BJ (cell line): ENCODE measurements around the gene GALNT13. TPM values are rescaled to one million over a fixed set of nuclear protein-coding genes. Genes with fewer than 3 reads are reported as not detected.
A peak's percentile ranks its signal among the peaks of the same experiment; 100 is the strongest.

Source experiments
- CTCF ChIA-PET: fragments of 350-600 bp; formaldehyde crosslinking; extraction: SDS; loops from one replicate; lab custom pipeline; 2021; ENCODE audit warnings: antibody characterized with exemption, inconsistent platforms; lab: Yijun Ruan, JAX
- POLR2A ChIA-PET: fragments of 300-600 bp; sonication (Branson Sonifier 250); formaldehyde crosslinking; extraction: SDS; loops from one replicate; lab custom pipeline; 2021; ENCODE audit warnings: antibody characterized with exemption; lab: Charles Lee
- DNase-seq: peaks from one replicate; pipeline ENCODE4 v3.0.0-alpha.2; 2011; ENCODE audit warnings: low read depth
- H3K27me3 ChIP-seq: 2 replicates; pipeline ENCODE4 v1.6.0; 2011; ENCODE audit warnings: low read length; ENCODE audit not compliant: control insufficient read depth, insufficient read depth
- H3K36me3 ChIP-seq: 2 replicates; pipeline ENCODE4 v1.5.1; 2011; ENCODE audit warnings: low read length; ENCODE audit not compliant: control insufficient read depth, insufficient read depth
- H3K4me3 ChIP-seq: 2 replicates; pipeline ENCODE4 v1.5.1; 2011; ENCODE audit warnings: low read depth, mild to moderate bottlenecking, control low read depth, low read length
- polyA plus RNA-seq: library from polyadenylated mRNA; depleted of rRNA; stranded (reverse); fragments of >200 nt; gene quantifications from 2 replicates; pipeline ENCODE4 v1.2.3, GENCODE V29; 2011
- TF ChIP-seq, protein P1 (sequence below): IDR thresholded peaks from 2 replicates; pipeline ENCODE4 v1.5.1; 2011; ENCODE audit warnings: low read depth, mild to moderate bottlenecking, control low read depth, inconsistent platforms, low read length, moderate library complexity; ENCODE audit not compliant: insufficient read depth

Gene GALNT13
- polyA plus RNA-seq, 1 experiment: not detected

DNA sequence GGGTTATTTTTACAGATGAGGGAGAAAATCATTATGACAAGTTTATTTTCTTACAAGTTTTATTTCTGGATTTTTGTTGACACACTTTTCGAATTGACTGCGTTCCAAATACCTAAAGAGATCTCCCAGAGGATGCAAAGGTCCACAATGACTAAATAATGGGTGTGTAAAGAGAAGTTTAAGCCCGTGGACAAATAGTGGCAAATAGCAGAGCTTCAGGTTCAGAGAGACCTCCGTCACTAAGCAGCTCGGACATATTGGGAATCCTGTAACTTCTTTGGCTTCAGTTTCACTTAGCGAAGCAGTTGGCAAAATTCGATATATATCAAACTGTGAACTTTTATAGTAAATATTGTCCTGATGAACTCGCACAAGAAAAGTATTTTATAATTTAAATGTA is 556.3 kb downstream of the GALNT13 start:
- ChIA-PET POLR2A (no interaction called here), CTCF (interaction anchor here (1.7 kb wide), 1 partner anchor 11 kb away, joined by 6 read pairs; no protein-coding TSS in a partner anchor)

DNA sequence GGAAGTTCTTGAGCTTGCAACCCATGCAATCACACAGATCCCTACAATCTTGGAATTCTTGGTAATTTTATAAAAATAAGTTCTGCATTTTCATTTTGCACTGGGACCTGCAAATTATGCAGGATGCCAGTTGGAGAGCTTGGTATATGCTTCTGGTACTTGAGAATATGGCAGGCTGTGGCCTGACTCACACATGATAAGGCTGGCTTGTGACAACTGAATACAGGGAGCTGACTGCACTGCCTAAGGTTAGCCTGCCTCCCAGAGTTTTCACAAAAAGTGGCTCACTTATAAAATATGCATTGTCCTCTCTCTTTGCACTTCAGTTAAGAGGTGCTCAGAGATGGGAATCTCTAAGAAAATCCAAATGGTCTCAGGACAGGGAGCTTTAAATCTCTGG is 561.3 kb downstream of the GALNT13 start:
- ChIA-PET CTCF (no interaction called here), POLR2A (no interaction called here)
- Histone ChIP-seq H3K36me3 (no peaks in the 10 kb centered on the region), H3K27me3 (no peaks in the 10 kb centered on the region), H3K4me3 (no peak overlapping the region)
- no peak for DNase-seq
- TF ChIP-seq, protein P1, sequence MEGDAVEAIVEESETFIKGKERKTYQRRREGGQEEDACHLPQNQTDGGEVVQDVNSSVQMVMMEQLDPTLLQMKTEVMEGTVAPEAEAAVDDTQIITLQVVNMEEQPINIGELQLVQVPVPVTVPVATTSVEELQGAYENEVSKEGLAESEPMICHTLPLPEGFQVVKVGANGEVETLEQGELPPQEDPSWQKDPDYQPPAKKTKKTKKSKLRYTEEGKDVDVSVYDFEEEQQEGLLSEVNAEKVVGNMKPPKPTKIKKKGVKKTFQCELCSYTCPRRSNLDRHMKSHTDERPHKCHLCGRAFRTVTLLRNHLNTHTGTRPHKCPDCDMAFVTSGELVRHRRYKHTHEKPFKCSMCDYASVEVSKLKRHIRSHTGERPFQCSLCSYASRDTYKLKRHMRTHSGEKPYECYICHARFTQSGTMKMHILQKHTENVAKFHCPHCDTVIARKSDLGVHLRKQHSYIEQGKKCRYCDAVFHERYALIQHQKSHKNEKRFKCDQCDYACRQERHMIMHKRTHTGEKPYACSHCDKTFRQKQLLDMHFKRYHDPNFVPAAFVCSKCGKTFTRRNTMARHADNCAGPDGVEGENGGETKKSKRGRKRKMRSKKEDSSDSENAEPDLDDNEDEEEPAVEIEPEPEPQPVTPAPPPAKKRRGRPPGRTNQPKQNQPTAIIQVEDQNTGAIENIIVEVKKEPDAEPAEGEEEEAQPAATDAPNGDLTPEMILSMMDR: no peak

More for the DNA sequence above, 556.3 kb downstream of the GALNT13 start:
- Histone ChIP-seq H3K4me3 (no peak overlapping the region), H3K27me3 (no peaks in the 10 kb centered on the region), H3K36me3 (no peaks in the 10 kb centered on the region)
- TF ChIP-seq, protein P1: no peak
- no peak for DNase-seq

DNA sequence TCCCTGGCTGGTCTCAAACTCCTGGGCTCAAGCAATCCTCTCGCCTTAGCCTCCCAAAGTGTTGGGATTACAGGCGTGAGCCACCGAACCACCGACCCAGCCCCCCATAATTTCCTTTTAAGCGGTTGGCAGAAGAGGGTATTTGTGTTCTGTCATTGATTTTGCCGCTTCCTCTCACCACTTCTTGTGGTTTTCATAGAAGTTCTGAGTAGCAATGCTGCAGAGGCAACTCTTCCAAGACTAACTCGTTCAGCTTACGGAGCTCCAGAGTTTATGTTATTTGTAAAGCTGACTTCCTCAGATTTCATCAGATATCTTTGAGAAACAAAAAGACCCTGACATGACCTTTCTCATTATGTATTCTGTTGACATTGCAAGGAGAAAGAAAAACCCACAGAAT is 565.4 kb downstream of the GALNT13 start:
- Histone ChIP-seq H3K4me3 (no peak overlapping the region), H3K36me3 (no peaks in the 10 kb centered on the region), H3K27me3 (no peaks in the 10 kb centered on the region)
- ChIA-PET CTCF (no interaction called here), POLR2A (no interaction called here)
- no peak for DNase-seq
- TF ChIP-seq, protein P1: no peak

DNA sequence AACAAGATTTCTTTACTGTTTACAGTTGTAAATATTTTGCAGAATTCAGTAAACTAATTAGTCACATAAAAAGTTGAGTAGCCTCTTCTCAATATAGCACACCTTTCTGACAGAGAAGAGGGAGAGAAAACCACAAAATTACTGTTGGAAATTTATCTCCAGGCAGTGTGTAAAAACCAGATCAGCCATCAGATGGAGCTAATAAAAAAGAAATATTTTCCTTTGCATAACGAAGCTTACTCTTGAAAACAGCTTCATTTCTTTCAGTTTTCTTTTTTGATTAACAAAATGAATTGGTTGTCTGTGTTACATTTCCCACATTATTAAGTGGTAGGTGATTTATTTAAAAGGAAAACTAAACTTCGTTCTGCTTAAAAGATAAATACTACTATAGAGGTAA is 567.4 kb downstream of the GALNT13 start:
- TF ChIP-seq, protein P1: peak; percentile 20; the same call in 1 of the 2 replicates
- ChIA-PET CTCF (interaction anchor here (0.8 to 1.8 kb wide), 4 partner anchors 10 to 681 kb away, joined by 3 to 6 read pairs (median 4); no protein-coding TSS in a partner anchor), POLR2A (no interaction called here)
- Histone ChIP-seq H3K36me3 (no peaks in the 10 kb centered on the region), H3K4me3 (no peak overlapping the region), H3K27me3 (no peaks in the 10 kb centered on the region)
- DNase-seq: no peak

DNA sequence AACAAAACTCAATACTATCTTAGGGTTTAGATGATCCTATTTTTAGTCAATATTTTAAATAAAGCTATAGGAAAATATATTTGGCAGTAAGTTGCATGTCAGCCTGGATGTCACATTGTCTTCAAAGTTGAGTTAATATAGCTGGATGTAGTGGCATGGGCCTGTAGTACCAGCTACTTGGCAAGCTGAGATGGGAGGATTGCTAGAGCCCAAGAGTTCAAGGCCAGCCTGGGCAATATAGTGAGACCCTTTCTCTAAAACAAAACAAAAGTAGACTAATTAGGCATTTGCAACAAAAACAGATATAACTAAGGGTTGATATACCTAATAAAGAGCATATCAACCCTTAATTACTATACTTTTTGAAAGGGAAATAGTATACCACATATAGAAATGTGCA is 572.2 kb downstream of the GALNT13 start:
- DNase-seq: no peak
- POLR2A ChIA-PET: no interaction called here
- no peak overlapping the region for H3K4me3 ChIP-seq
- H3K27me3 ChIP-seq: no peaks in the 10 kb centered on the region
- H3K36me3 ChIP-seq: no peaks in the 10 kb centered on the region
- TF ChIP-seq, protein P1: no peak
- CTCF ChIA-PET: no interaction called here
